Progenitor cell of endocrine pancreas (in vitro differentiated cells): Measurements from ENCODE around the gene TMEM87A. TPM values are rescaled to one million over a fixed set of nuclear protein-coding genes. Genes with fewer than 3 reads are reported as not detected.

Source experiments
- DNase-seq: peaks from one replicate; pipeline ENCODE4 v3.0.0; 2021; ENCODE audit warnings: low spot score; ENCODE audit not compliant: unreplicated experiment
- H3K27ac Mint-ChIP-seq: 2 replicates; pipeline ENCODE4 v1.8.0; 2021; ENCODE audit warnings: mild to moderate bottlenecking, moderate library complexity, mixed read lengths
- H3K27me3 Mint-ChIP-seq: 2 replicates; pipeline ENCODE4 v1.8.0; 2021; ENCODE audit warnings: mixed read lengths
- H3K36me3 Mint-ChIP-seq: 2 replicates; pipeline ENCODE4 v1.8.0; 2022; ENCODE audit warnings: mixed read lengths; ENCODE audit not compliant: insufficient read depth
- H3K4me1 Mint-ChIP-seq: 2 replicates; pipeline ENCODE4 v1.8.0; 2021; ENCODE audit warnings: low read depth, mixed read lengths
- H3K4me3 Mint-ChIP-seq: 2 replicates; pipeline ENCODE4 v1.8.0; 2021; ENCODE audit warnings: low read depth, mild to moderate bottlenecking, moderate library complexity, mixed read lengths
- H3K9me3 Mint-ChIP-seq: 2 replicates; pipeline ENCODE4 v1.8.0; 2021; ENCODE audit warnings: low read depth, mixed read lengths
- CTCF ChIP-seq: fragments of 200-600 bp; sonication (generic); IDR thresholded peaks from one replicate; pipeline ENCODE4 v1.5.0; 2021; ENCODE audit warnings: antibody characterized with exemption, mild to moderate bottlenecking; ENCODE audit not compliant: unreplicated experiment
- total RNA-seq: library from RNA; stranded (reverse); gene quantifications from 2 replicates; pipeline ENCODE4 v1.2.1, GENCODE V29; 2021

Gene TMEM87A
- total RNA-seq, 1 donor from 2014 or later = 48.5 TPM

GRCh38 chr15:42198516-42198915, 74.7 kb downstream of the TMEM87A start:
- DNase-seq = no peak
- Mint-ChIP-seq H3K4me1 (no peaks in the 10 kb centered on the region), H3K4me3 (no peak overlapping the region), H3K27me3 (no peaks in the 10 kb centered on the region), H3K9me3 (peaks cover 4% of the 10 kb centered on the region), H3K27ac (no peak overlapping the region), H3K36me3 (peaks cover 26% of the 10 kb centered on the region)
- TF ChIP-seq CTCF = no peak

- Mint-ChIP-seq H3K4me1 (no peaks in the 10 kb centered on the region), H3K4me3 (no peak overlapping the region), H3K36me3 (peaks cover 38% of the 10 kb centered on the region), H3K9me3 (peaks cover 4% of the 10 kb centered on the region), H3K27ac (no peak overlapping the region), H3K27me3 (no peaks in the 10 kb centered on the region)
- TF ChIP-seq CTCF = no peak
- no peak for DNase-seq
Observed at GRCh38 chr15:42194513-42194912, 78.7 kb downstream of the TMEM87A start.

GRCh38 chr15:42193383-42193782, 79.8 kb downstream of the TMEM87A start:
- H3K4me1 Mint-ChIP-seq = no peaks in the 10 kb centered on the region
- peaks cover 38% of the 10 kb centered on the region for H3K36me3 Mint-ChIP-seq
- H3K27me3 Mint-ChIP-seq = no peaks in the 10 kb centered on the region
- DNase-seq = no peak
- H3K4me3 Mint-ChIP-seq = no peak overlapping the region
- H3K27ac Mint-ChIP-seq = no peak overlapping the region
- peaks cover 4% of the 10 kb centered on the region for H3K9me3 Mint-ChIP-seq
- no peak for TF ChIP-seq CTCF

- no peak for DNase-seq
- no peak for TF ChIP-seq CTCF
- Mint-ChIP-seq H3K4me1 (no peaks in the 10 kb centered on the region), H3K4me3 (no peak overlapping the region), H3K27ac (no peak overlapping the region), H3K9me3 (peaks cover 4% of the 10 kb centered on the region), H3K36me3 (peaks cover 36% of the 10 kb centered on the region), H3K27me3 (no peaks in the 10 kb centered on the region)
Observed at GRCh38 chr15:42191610-42192346, 81.5 kb downstream of the TMEM87A start.

GRCh38 chr15:42190370-42190769, 82.9 kb downstream of the TMEM87A start:
- Mint-ChIP-seq H3K4me3 (no peak overlapping the region), H3K36me3 (peaks cover 35% of the 10 kb centered on the region), H3K9me3 (no peaks in the 10 kb centered on the region), H3K27me3 (no peaks in the 10 kb centered on the region), H3K4me1 (no peaks in the 10 kb centered on the region), H3K27ac (no peak overlapping the region)
- no peak for TF ChIP-seq CTCF
- DNase-seq = no peak
